Astrocyte (in vitro differentiated cells and primary cell): ENCODE results near the gene CACNA1C. TPM values are rescaled to one million over a fixed set of nuclear protein-coding genes. Genes with fewer than 3 reads are reported as not detected.

ENCODE experiments used
- DNase-seq: peaks from one replicate; pipeline ENCODE4 v3.0.0-alpha.2; 2010; ENCODE audit warnings: low read depth
- FAIRE-seq: peaks from 2 replicates; lab custom pipeline; 2011; peaks lifted over from hg19 to GRCh38; lab: Jason Lieb, UNC
- H2AFZ ChIP-seq: 2 replicates; pipeline ENCODE4 v1.6.0; 2012; ENCODE audit warnings: low read depth, low read length, inconsistent platforms
- H3K27ac ChIP-seq: 2 replicates; pipeline ENCODE4 v1.5.1; 2011; ENCODE audit warnings: low read depth, low read length, inconsistent platforms
- H3K27me3 ChIP-seq: 2 replicates; pipeline ENCODE4 v1.6.0; 2011; ENCODE audit warnings: low read length, inconsistent platforms; ENCODE audit not compliant: insufficient read depth
- H3K36me3 ChIP-seq: 2 replicates; pipeline ENCODE4 v1.5.1; 2011; ENCODE audit warnings: low read length, inconsistent platforms; ENCODE audit not compliant: insufficient read depth
- H3K4me1 ChIP-seq: 2 replicates; pipeline ENCODE4 v1.5.1; 2011; ENCODE audit warnings: low read length, inconsistent platforms; ENCODE audit not compliant: insufficient read depth
- H3K4me2 ChIP-seq: 2 replicates; pipeline ENCODE4 v1.6.0; 2012; ENCODE audit warnings: low read length, inconsistent platforms
- H3K4me3 ChIP-seq: 2 replicates; pipeline ENCODE4 v1.5.1; 2011; ENCODE audit warnings: low read depth, mild to moderate bottlenecking, low read length, inconsistent platforms; ENCODE audit not compliant: insufficient read depth
- H3K79me2 ChIP-seq: 2 replicates; pipeline ENCODE4 v1.6.0; 2012; ENCODE audit warnings: mild to moderate bottlenecking, low read length, inconsistent platforms; ENCODE audit not compliant: insufficient read depth
- H3K9ac ChIP-seq: 2 replicates; pipeline ENCODE4 v1.6.0; 2012; ENCODE audit warnings: mild to moderate bottlenecking, low read length, inconsistent platforms
- H3K9me3 ChIP-seq: 2 replicates; pipeline ENCODE4 v1.5.1; 2012; ENCODE audit warnings: low read depth, mild to moderate bottlenecking, low read length, inconsistent platforms; ENCODE audit not compliant: insufficient read depth
- H4K20me1 ChIP-seq: 2 replicates; pipeline ENCODE4 v1.6.0; 2012; ENCODE audit warnings: low read length, inconsistent platforms; ENCODE audit not compliant: insufficient read depth
- H3K27ac Mint-ChIP-seq: one replicate; pipeline ENCODE4 v1.8.0; 2021; ENCODE audit warnings: mild to moderate bottlenecking, mixed read lengths; ENCODE audit not compliant: unreplicated experiment
- H3K27me3 Mint-ChIP-seq: one replicate; pipeline ENCODE4 v1.8.0; 2021; ENCODE audit warnings: low read depth, mixed read lengths; ENCODE audit not compliant: unreplicated experiment
- H3K36me3 Mint-ChIP-seq: one replicate; pipeline ENCODE4 v1.8.0; 2021; ENCODE audit warnings: low read depth, mixed read lengths; ENCODE audit not compliant: unreplicated experiment
- H3K4me1 Mint-ChIP-seq: one replicate; pipeline ENCODE4 v1.8.0; 2021; ENCODE audit warnings: low read depth, mixed read lengths; ENCODE audit not compliant: unreplicated experiment
- H3K4me3 Mint-ChIP-seq: one replicate; pipeline ENCODE4 v1.8.0; 2021; ENCODE audit warnings: mild to moderate bottlenecking, moderate library complexity, mixed read lengths; ENCODE audit not compliant: unreplicated experiment
- H3K9me3 Mint-ChIP-seq: one replicate; pipeline ENCODE4 v1.8.0; 2021; ENCODE audit warnings: mild to moderate bottlenecking, mixed read lengths; ENCODE audit not compliant: unreplicated experiment
- EZH2 ChIP-seq: IDR thresholded peaks from 2 replicates; pipeline ENCODE4 v1.6.1; 2012; ENCODE audit warnings: mild to moderate bottlenecking, low read length, inconsistent platforms; ENCODE audit not compliant: insufficient read depth
- total RNA-seq: library from RNA; stranded (reverse); gene quantifications from 2 replicates; pipeline ENCODE4 v1.2.1, GENCODE V29; 2021
- TF ChIP-seq, protein P1 (sequence below): IDR thresholded peaks from 2 replicates; pipeline ENCODE4 v1.5.1; 2011; ENCODE audit warnings: low read depth, mild to moderate bottlenecking, inconsistent platforms, low read length, moderate library complexity; ENCODE audit not compliant: insufficient read depth

Gene CACNA1C
- total RNA-seq, 1 donor from 2014 or later: 2.1 TPM

DNA sequence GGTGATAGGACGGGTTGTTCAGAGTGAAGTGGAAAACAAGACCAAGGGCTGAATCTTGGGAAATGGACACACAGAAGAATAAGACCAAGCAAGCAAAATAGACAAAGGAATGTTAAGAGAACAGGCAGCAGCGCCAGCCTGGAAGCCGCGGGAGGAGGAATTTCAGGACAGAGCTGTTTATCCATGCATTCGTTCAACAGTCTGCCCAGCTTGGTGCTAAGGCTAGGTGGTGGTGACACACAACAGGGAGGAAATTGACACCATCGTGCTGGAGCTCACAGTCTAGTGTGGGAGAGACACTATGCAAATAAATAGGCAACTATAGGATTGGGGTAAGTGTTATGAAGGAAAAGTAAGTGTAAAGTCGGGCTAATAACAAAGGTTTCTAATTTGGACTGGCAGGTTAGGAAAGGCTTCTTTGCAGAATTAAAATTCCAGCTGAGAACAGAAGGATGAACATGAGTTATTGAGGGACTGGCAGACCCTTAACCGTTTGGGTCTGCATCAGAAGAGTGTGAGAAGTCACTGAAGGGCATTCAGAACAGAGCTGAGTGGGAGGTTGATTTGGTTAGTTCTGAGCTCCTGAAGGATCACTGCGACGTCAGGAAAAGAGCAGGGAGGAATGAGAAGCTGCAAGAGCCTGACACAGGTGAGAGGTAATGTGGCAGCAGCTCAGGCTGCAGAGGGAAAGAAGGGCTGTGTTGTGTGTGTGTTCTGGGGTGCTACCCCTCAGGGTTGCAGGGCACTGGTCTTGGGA is 499.4 kb downstream of the CACNA1C start:
- Histone ChIP-seq H3K9ac (no peak overlapping the region), H3K9me3 (no peaks in the 10 kb centered on the region)

DNA sequence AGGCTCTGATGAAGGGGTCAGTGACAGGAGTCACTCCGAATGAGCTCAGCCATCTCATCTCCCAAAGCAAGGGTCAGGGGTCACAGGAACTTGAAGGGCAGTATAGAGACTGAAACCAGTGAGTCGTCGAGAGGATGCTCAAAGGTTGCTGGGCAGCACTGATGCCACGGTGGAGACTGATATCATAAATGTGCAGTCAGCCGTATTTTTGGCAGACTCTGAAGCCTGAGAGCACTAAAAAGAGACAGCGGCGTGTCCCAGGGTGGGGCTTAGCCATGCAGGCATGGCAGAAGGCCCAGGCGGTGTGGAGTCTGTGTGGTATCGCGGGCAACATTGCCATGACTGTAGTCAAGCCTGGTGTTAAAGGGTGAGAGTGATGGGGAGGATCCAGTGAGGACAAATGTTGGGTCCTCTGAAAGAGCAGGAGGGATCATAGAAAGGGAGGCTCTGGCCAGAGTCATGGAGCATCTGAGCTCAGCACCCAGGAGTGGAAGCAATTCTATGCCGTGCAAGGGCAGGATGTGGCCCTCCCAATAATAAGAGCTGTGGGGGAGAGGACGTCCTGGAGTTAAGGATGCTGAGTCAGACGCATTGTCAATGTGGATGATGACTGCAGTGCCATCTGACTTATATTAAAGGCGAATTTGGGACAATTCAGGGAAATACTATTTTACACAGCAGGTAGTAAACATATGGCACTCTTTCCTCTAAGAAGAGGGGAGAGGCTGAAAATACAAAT is 500.8 kb downstream of the CACNA1C start:
- no peaks in the 10 kb centered on the region for H4K20me1 ChIP-seq

More for the DNA sequence above, 499.4 kb downstream of the CACNA1C start:
- Histone ChIP-seq H3K4me3 (no peak overlapping the region), H3K36me3 (no peaks in the 10 kb centered on the region), H3K79me2 (no peaks in the 10 kb centered on the region), H3K27ac (no peak overlapping the region), H3K4me2 (no peak overlapping the region), H4K20me1 (no peaks in the 10 kb centered on the region), H3K27me3 (no peaks in the 10 kb centered on the region), H3K4me1 (no peaks in the 10 kb centered on the region), H2AFZ (no peak overlapping the region)
- FAIRE-seq (no peak), DNase-seq (no peak)
- H3K4me3 Mint-ChIP-seq: no peak overlapping the region
- no peaks in the 10 kb centered on the region for H3K4me1 Mint-ChIP-seq
- H3K27ac Mint-ChIP-seq: no peak overlapping the region
- peaks cover 37% of the 10 kb centered on the region for H3K27me3 Mint-ChIP-seq
- TF ChIP-seq, protein P1, sequence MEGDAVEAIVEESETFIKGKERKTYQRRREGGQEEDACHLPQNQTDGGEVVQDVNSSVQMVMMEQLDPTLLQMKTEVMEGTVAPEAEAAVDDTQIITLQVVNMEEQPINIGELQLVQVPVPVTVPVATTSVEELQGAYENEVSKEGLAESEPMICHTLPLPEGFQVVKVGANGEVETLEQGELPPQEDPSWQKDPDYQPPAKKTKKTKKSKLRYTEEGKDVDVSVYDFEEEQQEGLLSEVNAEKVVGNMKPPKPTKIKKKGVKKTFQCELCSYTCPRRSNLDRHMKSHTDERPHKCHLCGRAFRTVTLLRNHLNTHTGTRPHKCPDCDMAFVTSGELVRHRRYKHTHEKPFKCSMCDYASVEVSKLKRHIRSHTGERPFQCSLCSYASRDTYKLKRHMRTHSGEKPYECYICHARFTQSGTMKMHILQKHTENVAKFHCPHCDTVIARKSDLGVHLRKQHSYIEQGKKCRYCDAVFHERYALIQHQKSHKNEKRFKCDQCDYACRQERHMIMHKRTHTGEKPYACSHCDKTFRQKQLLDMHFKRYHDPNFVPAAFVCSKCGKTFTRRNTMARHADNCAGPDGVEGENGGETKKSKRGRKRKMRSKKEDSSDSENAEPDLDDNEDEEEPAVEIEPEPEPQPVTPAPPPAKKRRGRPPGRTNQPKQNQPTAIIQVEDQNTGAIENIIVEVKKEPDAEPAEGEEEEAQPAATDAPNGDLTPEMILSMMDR: no peak
- TF ChIP-seq EZH2: no peak
- peaks cover 1% of the 10 kb centered on the region for H3K9me3 Mint-ChIP-seq
- H3K36me3 Mint-ChIP-seq: peaks cover 4% of the 10 kb centered on the region

More for the DNA sequence above, 500.8 kb downstream of the CACNA1C start:
- no peak overlapping the region for H3K27ac ChIP-seq
- H3K4me2 ChIP-seq: no peak overlapping the region
- Mint-ChIP-seq H3K36me3 (peaks cover 4% of the 10 kb centered on the region), H3K4me3 (no peak overlapping the region), H3K4me1 (no peaks in the 10 kb centered on the region), H3K27me3 (peaks cover 42% of the 10 kb centered on the region), H3K27ac (no peak overlapping the region), H3K9me3 (peaks cover 1% of the 10 kb centered on the region)
- H3K9me3 ChIP-seq: no peaks in the 10 kb centered on the region
- H3K27me3 ChIP-seq: no peaks in the 10 kb centered on the region
- H3K36me3 ChIP-seq: no peaks in the 10 kb centered on the region
- DNase-seq (no peak), FAIRE-seq (no peak)
- no peak overlapping the region for H2AFZ ChIP-seq
- no peak for TF ChIP-seq EZH2
- TF ChIP-seq, protein P1: no peak
- H3K79me2 ChIP-seq: no peaks in the 10 kb centered on the region
- no peak overlapping the region for H3K9ac ChIP-seq
- no peak overlapping the region for H3K4me3 ChIP-seq
- H3K4me1 ChIP-seq: no peaks in the 10 kb centered on the region
